HepG2 (cell line): Measurements from ENCODE around the gene POLE3. TPM values are rescaled to one million over a fixed set of nuclear protein-coding genes. Genes with fewer than 3 reads are reported as not detected.

ENCODE experiments used
- AGO1 ChIP-seq: fragments of 200-400 bp; formaldehyde crosslinking; IDR thresholded peaks from 2 replicates; pipeline ENCODE4 v1.6.1; 2017; ENCODE audit warnings: mild to moderate bottlenecking, low read depth, low read length, moderate library complexity; ENCODE audit not compliant: poor library complexity, severe bottlenecking
- AKAP8 ChIP-seq: sonication (generic); formaldehyde crosslinking; IDR thresholded peaks from 2 replicates; pipeline ENCODE4 v1.5.1; 2020; ENCODE audit warnings: mild to moderate bottlenecking, missing genetic modification reagents
- ATAD3A ChIP-seq: sonication (generic); formaldehyde crosslinking; IDR thresholded peaks from 2 replicates; pipeline ENCODE4 v1.4.0; 2020; ENCODE audit warnings: missing genetic modification reagents
- FOXO1 ChIP-seq: sonication (generic); formaldehyde crosslinking; IDR thresholded peaks from 2 replicates; pipeline ENCODE4 v1.4.0; 2020; ENCODE audit warnings: missing genetic modification reagents
- HDAC2 ChIP-seq: sonication (generic); formaldehyde crosslinking; IDR thresholded peaks from 2 replicates; pipeline ENCODE4 v1.4.0; 2020; ENCODE audit warnings: missing genetic modification reagents
- HNRNPL ChIP-seq: fragments of 200-400 bp; formaldehyde crosslinking; IDR thresholded peaks from 2 replicates; pipeline ENCODE4 v1.6.1; 2017; ENCODE audit warnings: mild to moderate bottlenecking, low read depth, low read length
- HNRNPLL ChIP-seq: fragments of 200-400 bp; formaldehyde crosslinking; IDR thresholded peaks from 2 replicates; pipeline ENCODE4 v1.6.1; 2017; ENCODE audit warnings: mild to moderate bottlenecking, low read depth, low read length; ENCODE audit not compliant: poor library complexity, severe bottlenecking
- MIER3 ChIP-seq: IDR thresholded peaks from 2 replicates; pipeline ENCODE4 v1.6.1; 2016; ENCODE audit warnings: missing compliant biosample characterization, borderline replicate concordance
- NAIF1 ChIP-seq: sonication (generic); formaldehyde crosslinking; IDR thresholded peaks from 2 replicates; pipeline ENCODE4 v1.5.0; 2020; ENCODE audit warnings: mild to moderate bottlenecking, missing genetic modification reagents, borderline replicate concordance
- NR2F6 ChIP-seq, 2 experiments: IDR thresholded peaks; 2 replicates each; pipeline ENCODE4 v1.6.1; 2016; ENCODE audit warnings: antibody characterized with exemption in 1 of 2, mild to moderate bottlenecking in 1 of 2
- SP140L ChIP-seq: sonication (generic); formaldehyde crosslinking; IDR thresholded peaks from 2 replicates; pipeline ENCODE4 v1.4.0; 2020; ENCODE audit warnings: missing genetic modification reagents, borderline replicate concordance
- TEAD2 ChIP-seq: sonication (generic); formaldehyde crosslinking; IDR thresholded peaks from 2 replicates; pipeline ENCODE4 v1.9.0; 2021; ENCODE audit warnings: missing genetic modification reagents
- ZNF17 ChIP-seq: sonication (generic); formaldehyde crosslinking; IDR thresholded peaks from 2 replicates; pipeline ENCODE4 v1.5.0; 2020; ENCODE audit warnings: mild to moderate bottlenecking, missing genetic modification reagents
- ZNF431 ChIP-seq: sonication (generic); formaldehyde crosslinking; IDR thresholded peaks from 2 replicates; pipeline ENCODE4 v1.9.0; 2022; ENCODE audit warnings: missing genetic modification reagents, low read depth, mild to moderate bottlenecking, borderline replicate concordance
- ZNF546 ChIP-seq: sonication (generic); formaldehyde crosslinking; conservative IDR thresholded peaks from 2 replicates; pipeline ENCODE4 v1.8.1; 2023; ENCODE audit warnings: mild to moderate bottlenecking, missing genetic modification reagents
- ZNF552 ChIP-seq: sonication (generic); formaldehyde crosslinking; IDR thresholded peaks from 2 replicates; pipeline ENCODE4 v1.9.0; 2022; ENCODE audit warnings: missing genetic modification reagents, mild to moderate bottlenecking, borderline replicate concordance
- ZNF674 ChIP-seq: sonication (generic); formaldehyde crosslinking; IDR thresholded peaks from 2 replicates; pipeline ENCODE4 v1.5.0; 2020; ENCODE audit warnings: low read depth, mild to moderate bottlenecking, missing genetic modification reagents
- polyA plus RNA-seq, 8 experiments: library from polyadenylated mRNA; depleted of rRNA in 3 of 8; stranded (reverse) in 7 of 8; unstranded in 1 of 8; fragments of >200 nt; fragmentation: Illumina TruSeq in 4 of 8; extraction: Trizol in 4 of 8; gene quantifications; 2 replicates each; pipeline versions ENCODE4 v1.2.1 to v1.2.3, GENCODE V29; 2011 to 2016; ENCODE audit warnings: low read depth in 4 of 8, missing spikeins in 1 of 8, mixed read lengths in 1 of 8; ENCODE audit not compliant: insufficient read depth in 1 of 8
- total RNA-seq, 5 experiments: library from RNA; depleted of rRNA; stranded (reverse); fragments of >200 nt; fragmentation: Illumina TruSeq; extraction: Trizol; gene quantifications; 2 replicates each; pipeline ENCODE4 v1.2.3, GENCODE V29; 2016; ENCODE audit warnings: low read depth in 1 of 5
- TF ChIP-seq, protein P1 (sequence below): sonication (generic); formaldehyde crosslinking; IDR thresholded peaks from 2 replicates; pipeline ENCODE4 v1.8.1; 2022; ENCODE audit warnings: low read depth, mild to moderate bottlenecking, missing genetic modification reagents
- TF ChIP-seq, protein P2 (sequence below): sonication (generic); formaldehyde crosslinking; IDR thresholded peaks from 2 replicates; pipeline ENCODE4 v1.5.0; 2020; ENCODE audit warnings: mild to moderate bottlenecking, missing genetic modification reagents, borderline replicate concordance
- TF ChIP-seq, protein P3 (sequence below): sonication (generic); formaldehyde crosslinking; IDR thresholded peaks from 2 replicates; pipeline ENCODE4 v1.4.0; 2020; ENCODE audit warnings: mild to moderate bottlenecking, missing genetic modification reagents

Gene POLE3
- total and polyA plus RNA-seq, 2 of the 13 experiments (the other 11 are each of a cell fraction or from before 2014, with no cell fraction given) = 36.0 to 77.2 TPM

DNA sequence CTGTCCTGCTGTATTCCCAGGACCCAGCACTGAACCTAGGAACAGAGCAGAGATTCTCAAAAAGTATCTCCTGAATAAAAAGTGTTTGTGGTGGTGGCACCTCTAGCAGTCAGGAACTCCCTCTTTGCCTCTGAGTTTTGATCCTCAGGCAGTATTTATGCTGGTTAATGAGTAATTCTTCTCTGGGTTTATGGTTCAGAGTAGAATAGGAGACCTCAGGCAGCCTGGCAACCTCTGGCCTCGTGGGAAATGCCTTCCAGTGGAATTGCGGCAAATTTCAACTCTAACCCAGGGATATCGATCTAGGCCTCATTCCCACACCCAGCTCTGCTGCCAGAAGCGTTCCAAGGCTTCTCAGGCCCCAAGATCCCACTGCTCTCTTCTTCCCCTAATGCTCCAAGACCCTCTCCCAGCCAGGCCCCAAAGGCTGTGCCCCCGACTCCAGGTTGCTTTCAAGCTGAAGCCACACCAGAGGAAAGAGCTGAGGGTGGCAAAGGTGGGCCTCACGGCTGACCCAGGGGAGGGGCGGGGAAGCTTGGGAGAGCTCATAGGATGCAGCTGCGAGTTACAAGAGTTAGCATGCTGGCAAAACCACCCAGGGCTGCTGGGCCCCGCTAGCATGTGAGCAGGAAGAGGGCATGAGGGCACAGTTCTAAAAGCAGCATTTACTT lies 22.8 kb downstream of the POLE3 start (continued):
- TF ChIP-seq ZNF674 (CRISPR knock-in tag) (no peak), ATAD3A (no peak), AGO1 (no peak), HNRNPL (peak; percentile 89), FOXO1 (CRISPR knock-in tag) (no peak), AKAP8 (CRISPR knock-in tag) (no peak), TEAD2 (CRISPR knock-in tag) (no peak), ZNF17 (CRISPR knock-in tag) (no peak), NR2F6 (IDR thresholded peaks at IDR 0.05) (peak; percentile 82), NR2F6 (CRISPR knock-in tag; IDR thresholded peaks at IDR 0.05) (peak; percentile 84), SP140L (CRISPR knock-in tag) (no peak), HDAC2 (CRISPR knock-in tag) (peak; percentile 86), NAIF1 (no peak), ZNF546 (CRISPR knock-in tag) (no peak), ZNF431 (CRISPR knock-in tag) (peak; percentile 63; the same call in 1 of the 2 replicates), MIER3 (CRISPR knock-in tag) (no peak; the same call in 1 of the 2 replicates), HNRNPLL (no peak), ZNF552 (CRISPR knock-in tag) (no peak)
- TF ChIP-seq, protein P1, sequence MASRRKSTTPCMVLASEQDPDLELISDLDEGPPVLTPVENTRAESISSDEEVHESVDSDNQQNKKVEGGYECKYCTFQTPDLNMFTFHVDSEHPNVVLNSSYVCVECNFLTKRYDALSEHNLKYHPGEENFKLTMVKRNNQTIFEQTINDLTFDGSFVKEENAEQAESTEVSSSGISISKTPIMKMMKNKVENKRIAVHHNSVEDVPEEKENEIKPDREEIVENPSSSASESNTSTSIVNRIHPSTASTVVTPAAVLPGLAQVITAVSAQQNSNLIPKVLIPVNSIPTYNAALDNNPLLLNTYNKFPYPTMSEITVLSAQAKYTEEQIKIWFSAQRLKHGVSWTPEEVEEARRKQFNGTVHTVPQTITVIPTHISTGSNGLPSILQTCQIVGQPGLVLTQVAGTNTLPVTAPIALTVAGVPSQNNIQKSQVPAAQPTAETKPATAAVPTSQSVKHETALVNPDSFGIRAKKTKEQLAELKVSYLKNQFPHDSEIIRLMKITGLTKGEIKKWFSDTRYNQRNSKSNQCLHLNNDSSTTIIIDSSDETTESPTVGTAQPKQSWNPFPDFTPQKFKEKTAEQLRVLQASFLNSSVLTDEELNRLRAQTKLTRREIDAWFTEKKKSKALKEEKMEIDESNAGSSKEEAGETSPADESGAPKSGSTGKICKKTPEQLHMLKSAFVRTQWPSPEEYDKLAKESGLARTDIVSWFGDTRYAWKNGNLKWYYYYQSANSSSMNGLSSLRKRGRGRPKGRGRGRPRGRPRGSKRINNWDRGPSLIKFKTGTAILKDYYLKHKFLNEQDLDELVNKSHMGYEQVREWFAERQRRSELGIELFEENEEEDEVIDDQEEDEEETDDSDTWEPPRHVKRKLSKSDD = no peak
- TF ChIP-seq, protein P2, sequence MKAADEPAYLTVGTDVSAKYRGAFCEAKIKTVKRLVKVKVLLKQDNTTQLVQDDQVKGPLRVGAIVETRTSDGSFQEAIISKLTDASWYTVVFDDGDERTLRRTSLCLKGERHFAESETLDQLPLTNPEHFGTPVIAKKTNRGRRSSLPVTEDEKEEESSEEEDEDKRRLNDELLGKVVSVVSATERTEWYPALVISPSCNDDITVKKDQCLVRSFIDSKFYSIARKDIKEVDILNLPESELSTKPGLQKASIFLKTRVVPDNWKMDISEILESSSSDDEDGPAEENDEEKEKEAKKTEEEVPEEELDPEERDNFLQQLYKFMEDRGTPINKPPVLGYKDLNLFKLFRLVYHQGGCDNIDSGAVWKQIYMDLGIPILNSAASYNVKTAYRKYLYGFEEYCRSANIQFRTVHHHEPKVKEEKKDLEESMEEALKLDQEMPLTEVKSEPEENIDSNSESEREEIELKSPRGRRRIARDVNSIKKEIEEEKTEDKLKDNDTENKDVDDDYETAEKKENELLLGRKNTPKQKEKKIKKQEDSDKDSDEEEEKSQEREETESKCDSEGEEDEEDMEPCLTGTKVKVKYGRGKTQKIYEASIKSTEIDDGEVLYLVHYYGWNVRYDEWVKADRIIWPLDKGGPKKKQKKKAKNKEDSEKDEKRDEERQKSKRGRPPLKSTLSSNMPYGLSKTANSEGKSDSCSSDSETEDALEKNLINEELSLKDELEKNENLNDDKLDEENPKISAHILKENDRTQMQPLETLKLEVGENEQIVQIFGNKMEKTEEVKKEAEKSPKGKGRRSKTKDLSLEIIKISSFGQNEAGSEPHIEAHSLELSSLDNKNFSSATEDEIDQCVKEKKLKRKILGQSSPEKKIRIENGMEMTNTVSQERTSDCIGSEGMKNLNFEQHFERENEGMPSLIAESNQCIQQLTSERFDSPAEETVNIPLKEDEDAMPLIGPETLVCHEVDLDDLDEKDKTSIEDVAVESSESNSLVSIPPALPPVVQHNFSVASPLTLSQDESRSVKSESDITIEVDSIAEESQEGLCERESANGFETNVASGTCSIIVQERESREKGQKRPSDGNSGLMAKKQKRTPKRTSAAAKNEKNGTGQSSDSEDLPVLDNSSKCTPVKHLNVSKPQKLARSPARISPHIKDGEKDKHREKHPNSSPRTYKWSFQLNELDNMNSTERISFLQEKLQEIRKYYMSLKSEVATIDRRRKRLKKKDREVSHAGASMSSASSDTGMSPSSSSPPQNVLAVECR (CRISPR knock-in tag) = peak; percentile 54; the same call in 1 of the 2 replicates
- TF ChIP-seq, protein P3, sequence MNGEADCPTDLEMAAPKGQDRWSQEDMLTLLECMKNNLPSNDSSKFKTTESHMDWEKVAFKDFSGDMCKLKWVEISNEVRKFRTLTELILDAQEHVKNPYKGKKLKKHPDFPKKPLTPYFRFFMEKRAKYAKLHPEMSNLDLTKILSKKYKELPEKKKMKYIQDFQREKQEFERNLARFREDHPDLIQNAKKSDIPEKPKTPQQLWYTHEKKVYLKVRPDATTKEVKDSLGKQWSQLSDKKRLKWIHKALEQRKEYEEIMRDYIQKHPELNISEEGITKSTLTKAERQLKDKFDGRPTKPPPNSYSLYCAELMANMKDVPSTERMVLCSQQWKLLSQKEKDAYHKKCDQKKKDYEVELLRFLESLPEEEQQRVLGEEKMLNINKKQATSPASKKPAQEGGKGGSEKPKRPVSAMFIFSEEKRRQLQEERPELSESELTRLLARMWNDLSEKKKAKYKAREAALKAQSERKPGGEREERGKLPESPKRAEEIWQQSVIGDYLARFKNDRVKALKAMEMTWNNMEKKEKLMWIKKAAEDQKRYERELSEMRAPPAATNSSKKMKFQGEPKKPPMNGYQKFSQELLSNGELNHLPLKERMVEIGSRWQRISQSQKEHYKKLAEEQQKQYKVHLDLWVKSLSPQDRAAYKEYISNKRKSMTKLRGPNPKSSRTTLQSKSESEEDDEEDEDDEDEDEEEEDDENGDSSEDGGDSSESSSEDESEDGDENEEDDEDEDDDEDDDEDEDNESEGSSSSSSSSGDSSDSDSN = peak; percentile 52
